OCI-LY1 (cell line): Measurements from ENCODE around the gene POLR3B.

Source experiments
- H2AFZ ChIP-seq: fragments of 200-600 bp; sonication (generic), shearing (Covaris generic); 2 replicates; pipeline ENCODE4 v1.6.0; 2014; ENCODE audit warnings: antibody characterized with exemption, mild to moderate bottlenecking, low read length
- H3F3A ChIP-seq: fragments of 200-600 bp; sonication (generic), shearing (Covaris generic); 2 replicates; pipeline ENCODE4 v1.6.0; 2014; ENCODE audit warnings: mild to moderate bottlenecking, antibody characterized with exemption, low read length, moderate library complexity; ENCODE audit not compliant: insufficient read depth
- H3K27ac ChIP-seq: fragments of 200-600 bp; sonication (generic); 2 replicates; pipeline ENCODE4 v1.5.1; 2014; ENCODE audit warnings: low read length, mixed run types, mild to moderate bottlenecking, low read depth; ENCODE audit not compliant: poor library complexity, severe bottlenecking
- H3K27me3 ChIP-seq: fragments of 200-600 bp; sonication (generic); 2 replicates; pipeline ENCODE4 v1.6.0; 2014; ENCODE audit warnings: antibody characterized with exemption, mild to moderate bottlenecking, low read length, moderate library complexity; ENCODE audit not compliant: insufficient read depth
- H3K36me3 ChIP-seq: fragments of 200-600 bp; sonication (generic); 2 replicates; pipeline ENCODE4 v1.6.1; 2014; ENCODE audit warnings: mild to moderate bottlenecking, antibody characterized with exemption, low read length, moderate library complexity, mixed read lengths; ENCODE audit not compliant: insufficient read depth
- H3K4me1 ChIP-seq: fragments of 200-600 bp; sonication (generic); 2 replicates; pipeline ENCODE4 v1.5.1; 2014; ENCODE audit warnings: mild to moderate bottlenecking, low read length, moderate library complexity; ENCODE audit not compliant: insufficient read depth, severe bottlenecking
- H3K4me2 ChIP-seq: fragments of 200-600 bp; sonication (generic), shearing (Covaris generic); 2 replicates; pipeline ENCODE4 v1.6.1; 2014; ENCODE audit warnings: low read length
- H3K4me3 ChIP-seq: fragments of 200-600 bp; sonication (generic); 2 replicates; pipeline ENCODE4 v1.5.1; 2014; ENCODE audit warnings: low read length, low read depth, mild to moderate bottlenecking, mixed read lengths; ENCODE audit not compliant: poor library complexity, severe bottlenecking
- H3K79me2 ChIP-seq: fragments of 200-600 bp; shearing (Covaris generic); 2 replicates; pipeline ENCODE4 v1.6.1; 2016; ENCODE audit warnings: mixed run types, low read length, mixed read lengths; ENCODE audit not compliant: insufficient read depth
- H3K9ac ChIP-seq: fragments of 200-600 bp; sonication (generic), shearing (Covaris generic); 2 replicates; pipeline ENCODE4 v1.6.1; 2014; ENCODE audit warnings: mild to moderate bottlenecking, low read length, mixed read lengths
- H3K9me2 ChIP-seq: fragments of 200-600 bp; sonication (generic), shearing (Covaris generic); 2 replicates; pipeline ENCODE4 v1.6.1; 2014; ENCODE audit warnings: low read depth, mild to moderate bottlenecking, low read length, mixed read lengths
- H3K9me3 ChIP-seq: fragments of 200-600 bp; shearing (Covaris generic); 2 replicates; pipeline ENCODE4 v1.6.1; 2014; ENCODE audit warnings: low read length, mixed read lengths
- H4K20me1 ChIP-seq: fragments of 200-600 bp; sonication (generic), shearing (Covaris generic); 2 replicates; pipeline ENCODE4 v1.6.0; 2016; ENCODE audit warnings: mild to moderate bottlenecking, low read length; ENCODE audit not compliant: insufficient read depth
- CTCF ChIP-seq: fragments of 200-600 bp; sonication (generic), shearing (Covaris generic); IDR thresholded peaks from 2 replicates; pipeline ENCODE4 v1.5.1; 2017; ENCODE audit warnings: mild to moderate bottlenecking, antibody characterized with exemption, low read length, moderate library complexity, mixed read lengths
- EZH2 ChIP-seq: fragments of 200-600 bp; sonication (generic), shearing (Covaris generic); IDR thresholded peaks from 2 replicates; pipeline ENCODE4 v1.8.0; 2017; ENCODE audit warnings: borderline replicate concordance, mixed run types, mild to moderate bottlenecking, antibody characterized with exemption, low read length, moderate library complexity, mixed read lengths

POLR3B gene

GRCh38 chr12:106357549-106358395 lies at the start of gene POLR3B:
POLR3B (plus strand) TSS chr12:106357748; CDS start chr12:106357880, 132 bp downstream.
- TF ChIP-seq EZH2 (no peak), CTCF (peak; percentile 58)
- Histone ChIP-seq H2AFZ (no peak within 1 kb of the TSS), H3K27me3 (no peaks in the 10 kb centered on the region), H3K9me2 (no peaks in the 10 kb centered on the region), H3K4me2 (peak within 1 kb of the TSS; percentile 97), H3K27ac (peak within 1 kb of the TSS; percentile 57), H4K20me1 (no peaks in the 10 kb centered on the region), H3K4me1 (peaks cover 22% of the 10 kb centered on the region), H3F3A (no peaks in the 10 kb centered on the region), H3K79me2 (peaks cover 23% of the 10 kb centered on the region), H3K36me3 (no peaks in the 10 kb centered on the region), H3K9me3 (no peaks in the 10 kb centered on the region), H3K4me3 (peak within 1 kb of the TSS; percentile 93), H3K9ac (peak within 1 kb of the TSS; percentile 97)

DNA sequence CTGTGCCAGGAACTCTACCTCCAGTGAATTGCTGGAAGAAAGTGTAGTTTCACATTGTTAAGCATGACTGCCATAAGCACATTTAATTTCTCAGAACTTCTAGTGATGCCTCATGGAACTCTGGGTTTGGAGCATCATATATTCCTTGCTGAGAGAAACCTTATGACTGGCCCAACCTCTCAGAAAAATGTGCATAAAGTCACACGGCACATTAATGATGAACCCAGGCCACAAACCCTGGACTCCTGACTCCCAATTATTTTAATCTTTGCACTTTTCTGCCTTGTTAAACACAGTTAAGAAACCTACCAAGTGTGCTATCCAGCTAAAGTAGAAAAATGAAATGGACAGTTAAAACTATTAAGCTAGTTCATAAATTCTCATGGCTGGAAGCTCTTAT lies 49.4 kb upstream of the POLR3B start:
- H3K36me3 ChIP-seq, result no peaks in the 10 kb centered on the region
- no peaks in the 10 kb centered on the region for H3K9me3 ChIP-seq
- TF ChIP-seq EZH2, result no peak
- TF ChIP-seq CTCF, result no peak
- H3K27ac ChIP-seq, result no peak overlapping the region
- peaks cover 62% of the 10 kb centered on the region for H3K4me1 ChIP-seq
- no peaks in the 10 kb centered on the region for H3K9me2 ChIP-seq
- H3K79me2 ChIP-seq, result no peaks in the 10 kb centered on the region
- no peaks in the 10 kb centered on the region for H4K20me1 ChIP-seq
- no peaks in the 10 kb centered on the region for H3K27me3 ChIP-seq
- H3K4me2 ChIP-seq, result no peak overlapping the region
- no peak overlapping the region for H3K9ac ChIP-seq
- H2AFZ ChIP-seq, result no peak overlapping the region
- no peaks in the 10 kb centered on the region; the same call in 1 of the 2 replicates for H3F3A ChIP-seq
- no peak overlapping the region for H3K4me3 ChIP-seq

GRCh38 chr12:106308611-106309010 lies 48.9 kb upstream of the POLR3B start:
- Histone ChIP-seq H2AFZ (no peak overlapping the region), H3K9ac (no peak overlapping the region), H3K9me3 (no peaks in the 10 kb centered on the region), H3K4me2 (no peak overlapping the region), H3K27me3 (no peaks in the 10 kb centered on the region), H3F3A (no peaks in the 10 kb centered on the region; the same call in 1 of the 2 replicates), H3K9me2 (no peaks in the 10 kb centered on the region), H3K4me1 (peaks cover 58% of the 10 kb centered on the region), H3K36me3 (no peaks in the 10 kb centered on the region), H4K20me1 (no peaks in the 10 kb centered on the region), H3K27ac (no peak overlapping the region), H3K79me2 (no peaks in the 10 kb centered on the region), H3K4me3 (no peak overlapping the region)
- TF ChIP-seq CTCF, result no peak
- TF ChIP-seq EZH2, result no peak
